ENCODE results near the gene HIF1A. TPM values are rescaled to one million over a fixed set of nuclear protein-coding genes. Genes with fewer than 3 reads are reported as not detected.

The HIF1A gene
- total and polyA plus RNA-seq, 2 of the 13 experiments (the other 11 are each of a cell fraction or from before 2014, with no cell fraction given): 41.0 to 126 TPM

GRCh38 chr14:61694830-61695694 lies at the start of gene HIF1A (continued):
- TF ChIP-seq, protein P1, sequence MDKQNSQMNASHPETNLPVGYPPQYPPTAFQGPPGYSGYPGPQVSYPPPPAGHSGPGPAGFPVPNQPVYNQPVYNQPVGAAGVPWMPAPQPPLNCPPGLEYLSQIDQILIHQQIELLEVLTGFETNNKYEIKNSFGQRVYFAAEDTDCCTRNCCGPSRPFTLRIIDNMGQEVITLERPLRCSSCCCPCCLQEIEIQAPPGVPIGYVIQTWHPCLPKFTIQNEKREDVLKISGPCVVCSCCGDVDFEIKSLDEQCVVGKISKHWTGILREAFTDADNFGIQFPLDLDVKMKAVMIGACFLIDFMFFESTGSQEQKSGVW (CRISPR knock-in tag; IDR thresholded peaks at IDR 0.05; ENCODE audit: borderline replicate concordance): no peak
- TF ChIP-seq FOXA1 (IDR thresholded peaks at IDR 0.05) (no peak), FOXA1 (CRISPR knock-in tag; IDR thresholded peaks at IDR 0.05) (no peak), ZNF354B (CRISPR knock-in tag; IDR thresholded peaks at IDR 0.05) (no peak), DNMT1 (CRISPR knock-in tag; IDR thresholded peaks at IDR 0.05) (no peak), RXRB (CRISPR knock-in tag; IDR thresholded peaks at IDR 0.05; ENCODE audit: borderline replicate concordance) (0 out of 2 replicates have a peak, but pooled peaks have one; percentile 10), PTBP1 (IDR thresholded peaks at IDR 0.05; ENCODE audit: low read depth, low read length, poor library complexity, severe bottlenecking) (no peak), ZNF598 (CRISPR knock-in tag; IDR thresholded peaks at IDR 0.05; ENCODE audit: borderline replicate concordance) (no peak), ARID5B (CRISPR knock-in tag; IDR thresholded peaks at IDR 0.05) (peak; percentile 86), ZNF282 (IDR thresholded peaks at IDR 0.05; ENCODE audit: partially characterized antibody) (no peak), CBX5 (CRISPR knock-in tag; IDR thresholded peaks at IDR 0.05; ENCODE audit: borderline replicate concordance) (peak; percentile 31; the same call in 1 of the 2 replicates), CCDC6 (CRISPR knock-in tag; IDR thresholded peaks at IDR 0.05) (no peak), ZSCAN30 (CRISPR knock-in tag; IDR thresholded peaks at IDR 0.05) (peak; percentile 19; the same call in 1 of the 2 replicates), KLF11 (CRISPR knock-in tag; IDR thresholded peaks at IDR 0.05) (peak; percentile 93; the same call in 1 of the 2 replicates), SMAD9 (CRISPR knock-in tag; IDR thresholded peaks at IDR 0.05) (no peak), IRF2 (CRISPR knock-in tag; IDR thresholded peaks at IDR 0.05) (peak; percentile 94), ZFP37 (CRISPR knock-in tag; IDR thresholded peaks at IDR 0.05; ENCODE audit: borderline replicate concordance) (peak; percentile 76; the same call in 1 of the 2 replicates)
- TF ChIP-seq, protein P2, sequence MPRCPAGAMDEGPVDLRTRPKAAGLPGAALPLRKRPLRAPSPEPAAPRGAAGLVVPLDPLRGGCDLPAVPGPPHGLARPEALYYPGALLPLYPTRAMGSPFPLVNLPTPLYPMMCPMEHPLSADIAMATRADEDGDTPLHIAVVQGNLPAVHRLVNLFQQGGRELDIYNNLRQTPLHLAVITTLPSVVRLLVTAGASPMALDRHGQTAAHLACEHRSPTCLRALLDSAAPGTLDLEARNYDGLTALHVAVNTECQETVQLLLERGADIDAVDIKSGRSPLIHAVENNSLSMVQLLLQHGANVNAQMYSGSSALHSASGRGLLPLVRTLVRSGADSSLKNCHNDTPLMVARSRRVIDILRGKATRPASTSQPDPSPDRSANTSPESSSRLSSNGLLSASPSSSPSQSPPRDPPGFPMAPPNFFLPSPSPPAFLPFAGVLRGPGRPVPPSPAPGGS (CRISPR knock-in tag; IDR thresholded peaks at IDR 0.05): no peak
- TF ChIP-seq, protein P3, sequence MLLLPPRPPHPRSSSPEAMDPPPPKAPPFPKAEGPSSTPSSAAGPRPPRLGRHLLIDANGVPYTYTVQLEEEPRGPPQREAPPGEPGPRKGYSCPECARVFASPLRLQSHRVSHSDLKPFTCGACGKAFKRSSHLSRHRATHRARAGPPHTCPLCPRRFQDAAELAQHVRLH (CRISPR knock-in tag; IDR thresholded peaks at IDR 0.05; ENCODE audit: borderline replicate concordance, low read depth): no peak; the same call in 1 of the 2 replicates
- TF ChIP-seq, protein P4, sequence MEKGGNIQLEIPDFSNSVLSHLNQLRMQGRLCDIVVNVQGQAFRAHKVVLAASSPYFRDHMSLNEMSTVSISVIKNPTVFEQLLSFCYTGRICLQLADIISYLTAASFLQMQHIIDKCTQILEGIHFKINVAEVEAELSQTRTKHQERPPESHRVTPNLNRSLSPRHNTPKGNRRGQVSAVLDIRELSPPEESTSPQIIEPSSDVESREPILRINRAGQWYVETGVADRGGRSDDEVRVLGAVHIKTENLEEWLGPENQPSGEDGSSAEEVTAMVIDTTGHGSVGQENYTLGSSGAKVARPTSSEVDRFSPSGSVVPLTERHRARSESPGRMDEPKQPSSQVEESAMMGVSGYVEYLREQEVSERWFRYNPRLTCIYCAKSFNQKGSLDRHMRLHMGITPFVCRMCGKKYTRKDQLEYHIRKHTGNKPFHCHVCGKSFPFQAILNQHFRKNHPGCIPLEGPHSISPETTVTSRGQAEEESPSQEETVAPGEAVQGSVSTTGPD (CRISPR knock-in tag; IDR thresholded peaks at IDR 0.05): no peak

Data from HepG2 (cell line).